ENCODE data around the gene LOC128125822.
"Not testable (repeated sequence)": the region's sequence is repeated elsewhere in the genome, so short reads cannot be mapped to it uniquely, and the experiment has no call there.

LOC128125822 gene

GRCh38 chr6:63584125-63584514 is 11.8 kb downstream of the LOC128125822 start:
- no peak for DNase-seq

- DNase-seq = no peak
These were observed 12.3 kb downstream of the LOC128125822 start for GRCh38 chr6:63584566-63584965.

GRCh38 chr6:63585652-63586051 is 13.4 kb downstream of the LOC128125822 start:
- not testable (repeated sequence) for DNase-seq

- DNase-seq = no peak
These were observed 17.7 kb downstream of the LOC128125822 start for GRCh38 chr6:63589952-63590411.

- no peak for DNase-seq
These were observed 20.6 kb downstream of the LOC128125822 start for GRCh38 chr6:63592886-63593285.

- DNase-seq = no peak
These were observed 25.1 kb downstream of the LOC128125822 start for GRCh38 chr6:63597141-63598048.

- DNase-seq = peak; percentile 79
These were observed 26.1 kb downstream of the LOC128125822 start for GRCh38 chr6:63598049-63599036.

- DNase-seq = no peak
These were observed 27.0 kb downstream of the LOC128125822 start for GRCh38 chr6:63599243-63599642.

GRCh38 chr6:63600136-63600535 is 27.9 kb downstream of the LOC128125822 start:
- no peak for DNase-seq

GRCh38 chr6:63609231-63609630 is 37.0 kb downstream of the LOC128125822 start:
- DNase-seq = no peak

GRCh38 chr6:63610944-63611343 is 38.7 kb downstream of the LOC128125822 start:
- DNase-seq = no peak

GRCh38 chr6:63611560-63611959 is 39.3 kb downstream of the LOC128125822 start:
- DNase-seq = no peak

GRCh38 chr6:63615590-63615989 is 43.3 kb downstream of the LOC128125822 start:
- no peak for DNase-seq

Data from SHP77 treated with DMSO at 0.1 percent for 48 hours (cell line).